VCaP (cell line): ENCODE results near the gene PI4KA.
A peak's percentile ranks its signal among the peaks of the same experiment; 100 is the strongest.

ENCODE experiments used
- H3K27ac ChIP-seq: fragments of 450-650 bp; 2 replicates; pipeline ENCODE4 v1.5.1; 2017
- TF ChIP-seq, protein P1 (sequence below): fragments of 450-650 bp; conservative IDR thresholded peaks from 2 replicates; pipeline ENCODE4 v1.5.1; 2017; ENCODE audit warnings: mild to moderate bottlenecking, moderate library complexity

Gene PI4KA

GRCh38 chr22:20792221-20792965 lies 66.2 kb downstream of the PI4KA start:
- H3K27ac ChIP-seq: no peak overlapping the region
- TF ChIP-seq, protein P1, sequence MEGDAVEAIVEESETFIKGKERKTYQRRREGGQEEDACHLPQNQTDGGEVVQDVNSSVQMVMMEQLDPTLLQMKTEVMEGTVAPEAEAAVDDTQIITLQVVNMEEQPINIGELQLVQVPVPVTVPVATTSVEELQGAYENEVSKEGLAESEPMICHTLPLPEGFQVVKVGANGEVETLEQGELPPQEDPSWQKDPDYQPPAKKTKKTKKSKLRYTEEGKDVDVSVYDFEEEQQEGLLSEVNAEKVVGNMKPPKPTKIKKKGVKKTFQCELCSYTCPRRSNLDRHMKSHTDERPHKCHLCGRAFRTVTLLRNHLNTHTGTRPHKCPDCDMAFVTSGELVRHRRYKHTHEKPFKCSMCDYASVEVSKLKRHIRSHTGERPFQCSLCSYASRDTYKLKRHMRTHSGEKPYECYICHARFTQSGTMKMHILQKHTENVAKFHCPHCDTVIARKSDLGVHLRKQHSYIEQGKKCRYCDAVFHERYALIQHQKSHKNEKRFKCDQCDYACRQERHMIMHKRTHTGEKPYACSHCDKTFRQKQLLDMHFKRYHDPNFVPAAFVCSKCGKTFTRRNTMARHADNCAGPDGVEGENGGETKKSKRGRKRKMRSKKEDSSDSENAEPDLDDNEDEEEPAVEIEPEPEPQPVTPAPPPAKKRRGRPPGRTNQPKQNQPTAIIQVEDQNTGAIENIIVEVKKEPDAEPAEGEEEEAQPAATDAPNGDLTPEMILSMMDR: no peak

DNA sequence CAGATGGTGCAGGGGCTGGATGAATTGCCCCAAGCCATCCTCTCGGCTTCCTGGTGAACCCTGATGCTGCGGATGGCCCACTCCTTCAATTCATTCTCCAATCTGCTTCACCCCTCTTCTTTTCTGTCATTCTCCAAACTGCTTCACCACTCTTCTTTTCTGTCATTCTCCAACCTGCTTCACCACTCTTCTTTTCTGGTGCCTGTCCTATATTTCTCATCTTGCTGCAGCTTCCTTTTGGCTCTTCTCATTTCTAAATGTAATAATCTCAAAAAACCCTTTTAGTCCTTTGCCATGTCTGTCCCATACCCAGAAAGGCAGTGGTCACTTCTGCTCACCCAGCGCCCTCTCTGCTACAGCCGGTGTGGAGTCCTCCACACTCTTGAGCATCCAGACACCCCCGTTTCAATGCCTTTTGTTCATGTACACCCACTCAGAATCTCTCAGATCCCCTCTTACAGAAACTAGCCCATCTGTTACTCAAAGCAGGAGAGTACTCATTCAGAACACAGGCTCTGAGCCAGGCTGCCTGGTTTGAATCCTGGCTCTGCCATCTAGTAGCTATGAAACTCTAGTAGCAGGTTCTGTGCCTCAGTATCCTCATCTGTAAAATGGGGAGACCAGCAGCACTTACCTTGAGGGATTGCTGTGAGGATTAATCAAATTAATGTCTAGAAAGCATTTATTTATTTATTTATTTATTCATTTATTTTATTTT lies 69.8 kb downstream of the PI4KA start:
- TF ChIP-seq, protein P1: no peak
- H3K27ac ChIP-seq: no peak overlapping the region

- H3K27ac ChIP-seq: no peak overlapping the region
- TF ChIP-seq, protein P1: no peak
Measured at GRCh38 chr22:20787746-20788626, 70.6 kb downstream of the PI4KA start.

- peak overlapping the region; percentile 7; the same call in 1 of the 2 replicates for H3K27ac ChIP-seq
Measured at GRCh38 chr22:20787223-20787622, 71.4 kb downstream of the PI4KA start.

DNA sequence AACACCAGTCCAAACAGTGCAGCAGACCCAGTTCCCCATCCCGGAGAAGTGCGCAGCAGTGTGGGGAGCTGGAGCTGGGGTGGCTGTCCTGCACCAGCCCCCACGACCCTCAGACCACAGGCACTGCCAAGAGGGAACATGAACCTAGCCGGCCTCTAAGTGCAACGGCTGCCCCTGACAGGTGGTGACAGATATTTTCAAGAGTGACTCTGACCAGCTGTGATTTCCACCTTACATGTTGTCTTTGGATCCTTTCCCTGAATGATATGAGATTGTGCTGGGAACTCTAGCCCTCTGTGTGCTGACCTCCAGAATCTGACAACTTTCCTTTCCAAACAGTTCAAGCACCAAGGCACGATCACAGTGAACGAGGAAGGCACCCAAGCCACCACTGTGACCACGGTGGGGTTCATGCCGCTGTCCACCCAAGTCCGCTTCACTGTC lies 72.1 kb downstream of the PI4KA start:
- peak overlapping the region; percentile 7; the same call in 1 of the 2 replicates for H3K27ac ChIP-seq
- TF ChIP-seq, protein P1: no peak

More at GRCh38 chr22:20787223-20787622, 71.4 kb downstream of the PI4KA start:
- TF ChIP-seq, protein P1: no peak

DNA sequence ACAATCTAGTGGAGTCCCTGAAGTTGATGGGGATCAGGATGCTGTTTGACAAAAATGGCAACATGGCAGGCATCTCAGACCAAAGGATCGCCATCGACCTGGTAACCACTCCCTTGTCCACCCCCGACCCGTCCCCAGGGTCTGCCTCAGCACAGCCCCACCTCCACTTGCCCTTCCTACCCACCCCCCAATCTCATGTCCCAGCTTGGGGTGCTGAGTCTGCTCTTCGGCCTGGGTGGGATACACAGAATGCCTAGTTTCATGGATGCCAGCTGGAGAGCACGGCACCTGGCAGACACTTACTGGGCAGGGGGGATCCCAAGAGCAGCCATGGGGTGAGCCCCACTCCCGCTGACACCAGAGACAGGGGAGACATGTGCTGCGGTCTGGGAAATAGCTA lies 72.6 kb downstream of the PI4KA start:
- no peak overlapping the region for H3K27ac ChIP-seq
- TF ChIP-seq, protein P1: no peak

DNA sequence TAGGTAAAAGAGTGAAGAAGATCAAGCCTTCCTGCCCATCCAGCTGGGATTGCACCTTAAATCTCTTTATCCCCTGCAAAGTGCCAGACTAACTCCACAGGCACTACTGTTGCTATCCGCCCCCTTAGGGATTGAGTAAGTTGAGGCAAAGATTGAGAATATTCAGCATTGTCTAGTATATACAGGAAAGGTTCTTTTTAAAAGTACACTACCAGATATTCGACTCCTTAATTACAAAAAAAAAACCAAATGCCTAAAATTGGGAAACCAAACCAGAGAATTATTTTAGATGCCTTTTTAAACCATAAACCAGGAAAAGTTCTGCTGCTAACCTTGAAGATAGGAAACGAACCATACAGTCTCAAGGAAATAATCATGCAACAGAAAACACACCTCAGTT lies 73.2 kb downstream of the PI4KA start:
- TF ChIP-seq, protein P1: no peak
- no peak overlapping the region for H3K27ac ChIP-seq
